HepG2 (cell line): ENCODE measurements around the gene LRRC25. TPM values are rescaled to one million over a fixed set of nuclear protein-coding genes. Genes with fewer than 3 reads are reported as not detected.

Source experiments
- ARNT2 ChIP-seq: sonication (generic); formaldehyde crosslinking; IDR thresholded peaks from 2 replicates; pipeline ENCODE4 v1.8.0; 2022; ENCODE audit warnings: mild to moderate bottlenecking, low read depth, missing genetic modification reagents, moderate library complexity
- CBFB ChIP-seq: sonication (generic); formaldehyde crosslinking; IDR thresholded peaks from 2 replicates; pipeline ENCODE4 v1.4.0; 2020; ENCODE audit warnings: missing genetic modification reagents
- ETV5 ChIP-seq: IDR thresholded peaks from 2 replicates; pipeline ENCODE4 v1.6.1; 2018; ENCODE audit warnings: missing biosample characterization, missing genetic modification reagents, inconsistent platforms, borderline replicate concordance
- HNF4A ChIP-seq: sonication (generic); formaldehyde crosslinking; IDR thresholded peaks from 2 replicates; pipeline ENCODE4 v1.4.0; 2020; ENCODE audit warnings: missing genetic modification reagents
- MEF2D ChIP-seq: sonication (generic); formaldehyde crosslinking; IDR thresholded peaks from 2 replicates; pipeline ENCODE4 v1.5.1; 2020; ENCODE audit warnings: mild to moderate bottlenecking, missing genetic modification reagents
- MTA3 ChIP-seq: sonication (generic); formaldehyde crosslinking; IDR thresholded peaks from 2 replicates; pipeline ENCODE4 v1.4.0; 2020; ENCODE audit warnings: missing genetic modification reagents
- PHF5A ChIP-seq: IDR thresholded peaks from one replicate; pipeline ENCODE4 v1.6.1; 2018; ENCODE audit warnings: low read depth, missing genetic modification reagents; ENCODE audit not compliant: unreplicated experiment
- REPIN1 ChIP-seq: sonication (generic); formaldehyde crosslinking; IDR thresholded peaks from 2 replicates; pipeline ENCODE4 v1.8.0; 2022; ENCODE audit warnings: missing genetic modification reagents, low read depth, mild to moderate bottlenecking, borderline replicate concordance
- RNF219 ChIP-seq: sonication (generic); formaldehyde crosslinking; IDR thresholded peaks from 2 replicates; pipeline ENCODE4 v1.5.0; 2020; ENCODE audit warnings: mild to moderate bottlenecking, missing genetic modification reagents
- SKIL ChIP-seq: sonication (generic); formaldehyde crosslinking; IDR thresholded peaks from 2 replicates; pipeline ENCODE4 v1.8.0; 2022; ENCODE audit warnings: missing genetic modification reagents, mild to moderate bottlenecking, moderate library complexity, borderline replicate concordance
- SPEN ChIP-seq: sonication (generic); formaldehyde crosslinking; IDR thresholded peaks from 2 replicates; pipeline ENCODE4 v1.5.1; 2020; ENCODE audit warnings: low read depth, mild to moderate bottlenecking, missing genetic modification reagents
- STAT5B ChIP-seq: sonication (generic); formaldehyde crosslinking; IDR thresholded peaks from 2 replicates; pipeline ENCODE4 v1.4.0; 2020; ENCODE audit warnings: missing genetic modification reagents
- TFAP4 ChIP-seq: sonication (generic); IDR thresholded peaks from 2 replicates; pipeline ENCODE4 v1.6.1; 2016; ENCODE audit warnings: low read depth, borderline replicate concordance
- THRA ChIP-seq: sonication (generic); formaldehyde crosslinking; IDR thresholded peaks from 2 replicates; pipeline ENCODE4 v1.4.0; 2020; ENCODE audit warnings: missing genetic modification reagents, borderline replicate concordance
- ZC3H4 ChIP-seq: sonication (generic); formaldehyde crosslinking; IDR thresholded peaks from 2 replicates; pipeline ENCODE4 v1.4.0; 2020; ENCODE audit warnings: missing genetic modification reagents, borderline replicate concordance
- ZKSCAN8 ChIP-seq: IDR thresholded peaks from 2 replicates; pipeline ENCODE4 v1.6.1; 2016; ENCODE audit warnings: borderline replicate concordance, missing genetic modification reagents, missing compliant biosample characterization
- ZNF121 ChIP-seq: sonication (generic); formaldehyde crosslinking; IDR thresholded peaks from 2 replicates; pipeline ENCODE4 v1.5.0; 2020; ENCODE audit warnings: mild to moderate bottlenecking, missing genetic modification reagents
- ZNF136 ChIP-seq: sonication (generic); formaldehyde crosslinking; IDR thresholded peaks from 2 replicates; pipeline ENCODE4 v1.8.1; 2022; ENCODE audit warnings: low read depth, mild to moderate bottlenecking, moderate library complexity, missing genetic modification reagents
- ZNF570 ChIP-seq: sonication (generic); formaldehyde crosslinking; IDR thresholded peaks from 2 replicates; pipeline ENCODE4 v1.4.0; 2020; ENCODE audit warnings: mild to moderate bottlenecking, missing genetic modification reagents, borderline replicate concordance
- ZNF615 ChIP-seq: sonication (generic); formaldehyde crosslinking; IDR thresholded peaks from 2 replicates; pipeline ENCODE4 v1.5.0; 2020; ENCODE audit warnings: mild to moderate bottlenecking, missing genetic modification reagents, borderline replicate concordance
- ZNF709 ChIP-seq: sonication (generic); formaldehyde crosslinking; IDR thresholded peaks from 2 replicates; pipeline ENCODE4 v1.5.0; 2020; ENCODE audit warnings: mild to moderate bottlenecking, missing genetic modification reagents
- polyA plus RNA-seq, 8 experiments: library from polyadenylated mRNA; depleted of rRNA in 3 of 8; stranded (reverse) in 7 of 8; unstranded in 1 of 8; fragments of >200 nt; fragmentation: Illumina TruSeq in 4 of 8; extraction: Trizol in 4 of 8; gene quantifications; 2 replicates each; pipeline versions ENCODE4 v1.2.1 to v1.2.3, GENCODE V29; 2011 to 2016; ENCODE audit warnings: low read depth in 4 of 8, missing spikeins in 1 of 8, mixed read lengths in 1 of 8; ENCODE audit not compliant: insufficient read depth in 1 of 8
- total RNA-seq, 5 experiments: library from RNA; depleted of rRNA; stranded (reverse); fragments of >200 nt; fragmentation: Illumina TruSeq; extraction: Trizol; gene quantifications; 2 replicates each; pipeline ENCODE4 v1.2.3, GENCODE V29; 2016; ENCODE audit warnings: low read depth in 1 of 5

Gene LRRC25
- total and polyA plus RNA-seq, 2 of the 13 experiments (the other 11 are each of a cell fraction or from before 2014, with no cell fraction given) = 0.13 to 0.53 TPM

- peak; percentile 90; the same call in 1 of the 2 replicates for TF ChIP-seq SKIL (CRISPR knock-in tag)
- TF ChIP-seq ZNF709 (CRISPR knock-in tag) = no peak
- peak; percentile 82 for TF ChIP-seq ZNF121 (CRISPR knock-in tag)
- peak; percentile 48; the same call in 1 of the 2 replicates for TF ChIP-seq MEF2D (CRISPR knock-in tag)
- TF ChIP-seq HNF4A (CRISPR knock-in tag) = peak; percentile 73
- peak; percentile 63; the same call in 1 of the 2 replicates for TF ChIP-seq CBFB (CRISPR knock-in tag)
- 0 out of 2 replicates have a peak, but pooled peaks have one; percentile 55 for TF ChIP-seq ARNT2 (CRISPR knock-in tag)
- TF ChIP-seq ZC3H4 (CRISPR knock-in tag) = no peak
- peak; percentile 95 for TF ChIP-seq THRA (CRISPR knock-in tag)
- peak; percentile 72; the same call in 1 of the 2 replicates for TF ChIP-seq SPEN (CRISPR knock-in tag)
- TF ChIP-seq ZKSCAN8 (CRISPR knock-in tag) = 0 out of 2 replicates have a peak, but pooled peaks have one; percentile 43
- no peak for TF ChIP-seq PHF5A (CRISPR knock-in tag)
- no peak for TF ChIP-seq MTA3 (CRISPR knock-in tag)
- peak; percentile 73; the same call in 1 of the 2 replicates for TF ChIP-seq REPIN1 (CRISPR knock-in tag)
- TF ChIP-seq ZNF136 (CRISPR knock-in tag) = 0 out of 2 replicates have a peak, but pooled peaks have one; percentile 53
- TF ChIP-seq RNF219 (CRISPR knock-in tag) = 0 out of 2 replicates have a peak, but pooled peaks have one; percentile 70
- TF ChIP-seq ZNF615 (CRISPR knock-in tag) = 0 out of 2 replicates have a peak, but pooled peaks have one; percentile 59
- TF ChIP-seq ETV5 = peak; percentile 98
- TF ChIP-seq TFAP4 = peak; percentile 58; the same call in 1 of the 2 replicates
- no peak for TF ChIP-seq ZNF570
- TF ChIP-seq STAT5B (CRISPR knock-in tag) = no peak
These were observed 32.4 kb downstream of the LRRC25 start (continued) for GRCh38 chr19:18364826-18365528.
